ELF-1 (cell line): ENCODE data around the gene MRPL17.

Experiments
- DNase-seq: peaks from one replicate; pipeline ENCODE4 v3.0.0-alpha.2; 2016; ENCODE audit warnings: low read depth, low spot score

MRPL17 gene

GRCh38 chr11:6654281-6655019 is 28.7 kb downstream of the MRPL17 start:
- DNase-seq = no peak

- no peak for DNase-seq
Observed at GRCh38 chr11:6653656-6654055, 29.5 kb downstream of the MRPL17 start.

DNA sequence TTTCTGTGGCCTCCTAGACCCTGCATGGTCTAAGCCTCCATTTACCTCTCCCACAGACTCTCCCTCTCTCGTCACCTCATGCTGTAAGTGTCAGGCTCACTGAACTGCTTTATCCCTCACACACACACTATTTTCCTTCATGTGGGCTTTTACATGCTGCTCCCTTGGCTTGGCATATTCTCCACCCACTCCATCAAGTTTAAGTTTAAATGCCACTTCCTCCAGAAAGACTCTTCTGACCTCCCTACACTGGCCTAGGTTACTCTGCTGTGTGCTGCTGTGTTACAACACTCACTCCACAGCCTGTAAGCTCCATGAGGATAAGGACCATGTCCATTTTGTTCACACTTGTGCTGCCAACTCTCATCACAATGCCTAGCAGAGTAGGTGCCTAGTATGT is 30.0 kb downstream of the MRPL17 start:
- no peak for DNase-seq

DNA sequence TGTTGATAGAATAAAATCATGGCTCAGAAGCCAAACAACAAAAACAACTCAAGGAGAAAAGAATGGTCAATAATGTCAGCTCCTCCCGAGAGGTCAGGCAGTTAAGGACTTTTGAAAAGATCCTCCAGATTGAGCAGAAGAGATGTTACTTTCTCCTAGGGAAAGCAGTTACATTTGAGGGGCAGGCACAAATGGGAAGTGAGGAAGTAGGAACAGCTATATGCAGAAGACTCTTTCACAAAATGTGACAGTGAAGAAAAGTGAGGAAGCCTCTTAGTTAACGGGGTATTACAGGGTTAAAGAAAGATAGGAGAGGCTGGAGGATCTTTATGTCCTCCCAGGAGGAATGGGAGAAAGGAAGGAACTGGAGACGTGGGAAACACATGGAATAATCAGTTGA is 31.0 kb downstream of the MRPL17 start:
- no peak for DNase-seq

DNA sequence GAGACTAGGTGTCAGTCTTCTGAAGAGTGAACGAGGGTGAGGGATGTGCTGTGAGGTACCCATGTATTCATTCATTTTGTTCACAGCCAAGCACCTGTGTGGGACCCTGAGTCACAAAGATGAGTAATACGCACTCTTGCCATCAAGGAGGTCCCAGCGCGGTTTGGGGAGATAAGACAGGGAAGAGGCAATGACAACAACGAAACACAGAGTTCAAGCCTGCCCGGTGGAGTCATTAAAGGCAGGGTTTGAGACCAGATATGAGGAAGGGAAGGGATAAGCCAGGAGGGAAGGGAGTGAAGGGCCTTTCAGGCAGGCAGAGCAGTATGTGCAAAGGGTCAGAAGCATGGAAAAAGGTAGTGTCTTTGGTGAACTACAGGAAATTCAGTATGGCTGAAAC is 32.2 kb downstream of the MRPL17 start:
- no peak for DNase-seq

- no peak for DNase-seq
Observed at GRCh38 chr11:6650104-6650503, 33.0 kb downstream of the MRPL17 start.

GRCh38 chr11:6648501-6648900 is 34.6 kb downstream of the MRPL17 start:
- no peak for DNase-seq

- DNase-seq = no peak
Observed at GRCh38 chr11:6647836-6648235, 35.3 kb downstream of the MRPL17 start.

DNA sequence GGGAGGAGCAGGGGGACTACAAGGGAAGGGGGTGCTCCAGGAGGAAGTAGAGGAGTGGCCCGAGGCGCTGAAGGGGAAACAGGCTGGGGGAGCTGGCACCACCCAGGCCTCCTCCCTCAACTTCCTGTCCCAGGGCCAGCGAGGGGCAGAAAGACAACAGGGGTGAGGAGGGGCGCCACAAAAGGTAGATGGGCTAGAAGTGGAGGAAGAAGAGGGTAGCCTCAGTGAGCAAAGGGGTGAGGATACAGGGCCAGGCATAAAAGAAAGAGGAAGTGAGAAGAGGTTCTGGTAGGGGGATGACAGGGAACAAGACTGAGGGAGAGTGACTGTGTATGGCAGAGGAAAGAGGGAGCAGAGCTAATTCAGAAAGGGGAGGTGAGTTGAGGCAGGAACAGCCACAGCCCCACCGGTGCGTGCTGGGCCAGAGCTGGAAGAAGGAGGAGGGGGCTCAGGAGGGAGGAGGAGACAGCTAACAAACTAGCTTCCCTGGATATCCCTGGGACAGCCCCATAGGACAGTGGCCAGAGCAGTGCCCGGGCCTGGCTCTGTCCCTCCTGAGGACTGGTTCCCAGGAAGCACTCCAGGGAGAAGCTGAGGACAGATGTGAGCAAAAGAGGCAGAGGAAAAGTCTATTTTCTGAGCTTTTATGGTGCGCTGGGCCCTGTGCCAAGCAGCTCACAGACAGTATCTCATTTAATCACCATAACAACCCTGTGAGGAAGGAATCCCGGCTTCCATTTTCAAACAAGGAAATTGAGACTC is 36.0 kb downstream of the MRPL17 start:
- DNase-seq = no peak

- DNase-seq = no peak
Observed at GRCh38 chr11:6646576-6646917, 36.6 kb downstream of the MRPL17 start.

DNA sequence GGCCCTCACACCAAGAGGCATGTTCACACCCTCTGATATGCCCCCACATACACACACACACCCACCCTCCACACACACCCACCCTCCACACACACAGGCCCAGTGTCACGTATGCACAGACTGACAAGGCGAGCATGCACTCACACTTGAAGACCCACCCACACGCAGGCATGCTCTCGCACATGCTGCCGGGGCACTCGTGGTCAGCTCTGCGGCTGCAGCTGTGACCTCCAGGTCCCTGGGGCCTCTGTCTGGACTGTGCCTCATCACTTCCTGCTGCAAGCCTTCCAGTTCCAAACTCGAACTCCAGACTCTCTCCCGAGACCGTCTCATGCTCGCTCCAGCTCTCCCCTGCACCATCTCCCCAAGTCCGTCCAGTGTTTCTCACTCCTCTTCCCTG is 37.1 kb downstream of the MRPL17 start:
- DNase-seq = no peak

GRCh38 chr11:6642957-6643356 is 40.2 kb downstream of the MRPL17 start:
- DNase-seq = no peak

GRCh38 chr11:6640985-6641701 is 42.0 kb downstream of the MRPL17 start:
- DNase-seq = no peak

DNA sequence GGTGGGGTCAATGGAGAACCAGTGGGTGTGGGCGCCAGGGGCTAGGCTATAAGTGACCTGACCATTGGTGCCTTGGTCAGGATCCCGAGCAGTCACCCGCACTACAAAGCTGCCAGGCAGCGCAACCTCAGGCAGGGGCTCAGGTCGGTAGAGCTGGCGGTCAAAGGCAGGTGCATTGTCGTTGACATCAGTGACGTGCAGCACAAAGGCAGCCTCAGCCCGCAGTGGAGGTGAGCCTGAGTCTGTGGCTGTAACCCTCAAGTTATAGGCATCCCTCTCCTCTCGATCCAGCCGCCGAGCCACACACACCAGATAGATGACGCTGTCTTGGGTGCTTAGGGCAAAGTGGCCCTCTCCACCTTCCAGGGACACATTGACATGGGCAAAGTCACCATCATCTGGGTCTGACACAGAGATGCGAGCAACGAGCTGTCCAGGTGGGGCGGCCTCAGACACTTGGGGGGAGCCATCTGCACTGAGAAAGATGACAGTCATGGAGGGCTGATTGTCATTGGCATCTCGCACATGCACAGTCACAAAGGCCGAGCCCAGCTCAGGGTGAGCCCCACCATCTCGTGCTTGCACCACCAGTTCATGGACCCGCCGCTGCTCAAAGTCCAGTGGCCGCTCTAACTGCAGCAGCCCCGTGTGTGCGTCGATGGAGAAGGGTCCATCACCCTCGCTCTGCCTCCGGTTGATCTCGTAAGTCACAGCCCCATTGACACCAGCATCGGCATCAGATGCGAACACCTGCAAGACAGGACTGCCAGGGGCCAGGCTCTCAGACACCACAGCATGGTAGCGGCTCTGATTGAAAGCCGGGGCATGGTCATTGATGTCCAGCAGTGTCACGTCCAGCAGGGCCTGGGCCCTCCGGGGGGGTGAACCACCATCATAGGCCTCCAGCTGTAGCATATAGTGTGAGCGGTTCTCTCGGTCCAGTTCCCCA is 42.8 kb downstream of the MRPL17 start:
- no peak for DNase-seq

GRCh38 chr11:6638429-6638828 is 44.7 kb downstream of the MRPL17 start:
- DNase-seq = no peak

DNA sequence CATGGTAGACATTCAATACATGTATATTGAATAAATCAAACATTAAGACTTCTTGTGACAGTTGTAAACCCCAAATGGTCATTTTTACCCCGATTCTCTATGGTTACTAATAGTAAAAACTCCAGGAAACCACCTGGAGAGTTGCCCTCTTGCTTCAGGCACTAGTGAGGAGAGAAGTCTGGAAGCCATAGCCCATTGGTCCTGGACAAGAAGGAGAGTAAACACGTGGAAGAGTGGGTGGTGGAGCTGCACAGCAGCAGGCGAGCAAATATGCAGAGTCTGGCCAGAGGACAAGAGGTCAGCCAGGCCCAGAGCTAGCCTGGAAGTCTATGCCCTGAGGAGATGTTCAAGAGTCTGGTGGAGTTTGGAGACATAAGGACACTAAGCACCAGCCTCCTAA is 45.3 kb downstream of the MRPL17 start:
- DNase-seq = no peak

DNA sequence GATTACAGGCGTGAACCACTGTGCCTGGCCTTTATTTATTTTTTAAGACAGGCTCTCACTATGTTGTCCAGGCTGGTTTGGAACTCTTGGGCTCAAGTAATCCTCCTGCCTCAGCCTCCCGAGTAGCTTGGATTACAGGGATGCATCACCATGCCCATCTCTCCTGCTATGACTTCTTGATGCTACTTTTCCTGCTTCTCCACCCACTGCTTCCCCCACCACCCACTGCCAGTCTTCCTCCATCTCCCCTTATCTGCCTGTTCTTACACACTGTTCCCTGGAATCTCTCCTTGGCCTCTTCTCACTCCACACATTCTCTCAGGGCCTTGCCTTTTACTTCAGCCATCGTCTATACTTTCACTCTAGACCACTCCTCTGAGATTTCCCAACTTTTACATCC is 46.7 kb downstream of the MRPL17 start:
- no peak for DNase-seq

DNA sequence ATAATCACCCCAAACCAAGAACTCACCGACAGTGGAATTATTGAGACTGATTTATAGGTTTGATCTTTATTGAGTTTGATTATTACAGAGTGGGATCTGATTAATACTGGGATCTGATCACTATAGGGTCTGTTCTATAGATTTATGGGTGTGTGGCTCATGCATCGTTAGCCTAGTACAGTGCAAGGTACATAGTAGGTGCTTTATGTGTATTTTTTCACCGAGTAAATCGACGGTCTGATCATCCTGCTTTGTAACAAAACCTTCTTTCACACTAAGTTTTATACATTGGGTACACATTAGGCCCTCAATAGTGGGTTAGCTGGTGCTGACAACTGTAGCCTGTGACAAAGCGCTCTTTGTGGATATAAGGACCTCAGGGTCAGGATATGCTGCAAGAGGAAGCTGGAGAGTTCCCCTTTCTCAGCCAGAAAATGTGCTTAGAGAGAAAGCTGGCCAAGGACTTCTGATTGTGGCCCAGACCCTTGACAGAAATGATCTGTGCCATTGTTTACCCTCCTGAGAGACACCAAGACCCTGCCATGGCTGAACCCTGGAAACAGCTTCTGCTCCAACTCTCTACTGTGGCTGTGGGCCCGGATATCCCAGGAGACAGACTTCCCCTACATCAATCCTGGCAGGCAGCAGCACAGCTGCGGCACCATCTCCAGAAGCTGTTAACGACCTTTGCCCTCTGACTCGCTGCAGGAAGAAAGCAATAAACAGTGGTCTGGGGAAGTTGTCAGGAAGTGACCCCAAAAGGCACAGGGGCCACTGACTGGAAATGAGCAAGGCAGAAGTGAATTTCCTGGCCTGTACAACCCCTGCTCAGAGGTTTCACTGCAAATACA is 47.8 kb downstream of the MRPL17 start:
- DNase-seq = peak; percentile 31

DNA sequence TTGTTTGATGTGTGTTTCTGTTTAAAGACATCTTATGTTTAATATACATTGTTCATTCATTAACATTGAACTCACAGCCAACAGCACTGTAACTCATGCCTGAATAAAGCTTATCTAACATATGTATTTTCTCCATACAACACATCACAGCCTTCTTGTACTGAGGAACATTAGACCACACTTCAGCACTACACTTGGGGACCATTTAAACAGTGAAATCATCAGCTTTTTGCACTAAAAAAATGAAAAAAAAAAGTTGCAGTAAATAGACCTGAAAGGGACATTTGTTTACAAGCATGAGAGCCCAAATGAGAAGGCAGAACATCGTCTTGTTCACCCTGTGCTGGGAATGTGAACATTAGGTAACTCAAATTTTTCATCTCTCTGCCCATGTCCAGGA is 48.6 kb downstream of the MRPL17 start:
- no peak for DNase-seq
